Bronchial epithelial cell (primary cell): ENCODE measurements around the gene SLC4A9. TPM values are rescaled to one million over a fixed set of nuclear protein-coding genes. Genes with fewer than 3 reads are reported as not detected.

Experiments
- DNase-seq: peaks from one replicate; pipeline ENCODE4 v3.0.0-alpha.2; 2010; ENCODE audit warnings: low read depth
- FAIRE-seq: peaks from 2 replicates; lab custom pipeline; 2011; peaks lifted over from hg19 to GRCh38; lab: Jason Lieb, UNC
- H3K27me3 ChIP-seq: 2 replicates; pipeline ENCODE4 v1.5.1; 2011; ENCODE audit warnings: low read length; ENCODE audit not compliant: control insufficient read depth, insufficient read depth
- H3K36me3 ChIP-seq: 2 replicates; pipeline ENCODE4 v1.5.1; 2011; ENCODE audit warnings: low read length; ENCODE audit not compliant: control insufficient read depth, insufficient read depth
- H3K4me3 ChIP-seq: 2 replicates; pipeline ENCODE4 v1.5.1; 2011; ENCODE audit warnings: mild to moderate bottlenecking, low read depth, low read length, control low read depth
- total RNA-seq: library from RNA; depleted of rRNA; stranded (reverse); fragments of >200 nt; gene quantifications from 2 replicates; pipeline ENCODE4 v1.2.1, GENCODE V29; 2014
- TF ChIP-seq, protein P1 (sequence below): IDR thresholded peaks from 2 replicates; pipeline ENCODE4 v1.5.1; 2011; ENCODE audit warnings: mild to moderate bottlenecking, moderate library complexity, low read length, control low read depth, inconsistent platforms; ENCODE audit not compliant: insufficient read depth, severe bottlenecking

Gene SLC4A9
- total RNA-seq, 1 donor from 2014 or later, result not detected

DNA sequence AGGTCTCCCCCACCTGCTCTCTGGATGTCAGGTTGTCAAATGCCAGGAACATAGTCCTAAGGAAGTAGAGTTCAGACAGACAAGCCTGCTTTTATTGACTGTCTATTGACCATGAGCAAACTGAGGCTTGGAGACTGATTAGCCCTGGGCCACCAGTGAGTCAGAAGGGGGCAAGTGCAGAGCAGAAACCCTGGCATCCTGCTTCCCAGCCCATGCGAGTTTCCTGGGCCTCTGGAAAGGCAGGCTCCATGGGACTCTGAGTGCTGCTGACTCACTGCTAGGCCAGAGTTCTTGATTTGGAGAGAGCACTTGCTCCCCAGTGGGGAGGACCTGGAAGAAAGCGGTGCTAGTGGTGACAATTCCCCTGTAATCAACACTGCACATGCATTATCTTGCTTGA is 10.8 kb upstream of the SLC4A9 start:
- Histone ChIP-seq H3K27me3 (no peaks in the 10 kb centered on the region), H3K4me3 (no peak overlapping the region), H3K36me3 (peaks cover 4% of the 10 kb centered on the region)
- TF ChIP-seq, protein P1, sequence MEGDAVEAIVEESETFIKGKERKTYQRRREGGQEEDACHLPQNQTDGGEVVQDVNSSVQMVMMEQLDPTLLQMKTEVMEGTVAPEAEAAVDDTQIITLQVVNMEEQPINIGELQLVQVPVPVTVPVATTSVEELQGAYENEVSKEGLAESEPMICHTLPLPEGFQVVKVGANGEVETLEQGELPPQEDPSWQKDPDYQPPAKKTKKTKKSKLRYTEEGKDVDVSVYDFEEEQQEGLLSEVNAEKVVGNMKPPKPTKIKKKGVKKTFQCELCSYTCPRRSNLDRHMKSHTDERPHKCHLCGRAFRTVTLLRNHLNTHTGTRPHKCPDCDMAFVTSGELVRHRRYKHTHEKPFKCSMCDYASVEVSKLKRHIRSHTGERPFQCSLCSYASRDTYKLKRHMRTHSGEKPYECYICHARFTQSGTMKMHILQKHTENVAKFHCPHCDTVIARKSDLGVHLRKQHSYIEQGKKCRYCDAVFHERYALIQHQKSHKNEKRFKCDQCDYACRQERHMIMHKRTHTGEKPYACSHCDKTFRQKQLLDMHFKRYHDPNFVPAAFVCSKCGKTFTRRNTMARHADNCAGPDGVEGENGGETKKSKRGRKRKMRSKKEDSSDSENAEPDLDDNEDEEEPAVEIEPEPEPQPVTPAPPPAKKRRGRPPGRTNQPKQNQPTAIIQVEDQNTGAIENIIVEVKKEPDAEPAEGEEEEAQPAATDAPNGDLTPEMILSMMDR, result no peak
- DNase-seq (peak; percentile 90), FAIRE-seq (no peak)

DNA sequence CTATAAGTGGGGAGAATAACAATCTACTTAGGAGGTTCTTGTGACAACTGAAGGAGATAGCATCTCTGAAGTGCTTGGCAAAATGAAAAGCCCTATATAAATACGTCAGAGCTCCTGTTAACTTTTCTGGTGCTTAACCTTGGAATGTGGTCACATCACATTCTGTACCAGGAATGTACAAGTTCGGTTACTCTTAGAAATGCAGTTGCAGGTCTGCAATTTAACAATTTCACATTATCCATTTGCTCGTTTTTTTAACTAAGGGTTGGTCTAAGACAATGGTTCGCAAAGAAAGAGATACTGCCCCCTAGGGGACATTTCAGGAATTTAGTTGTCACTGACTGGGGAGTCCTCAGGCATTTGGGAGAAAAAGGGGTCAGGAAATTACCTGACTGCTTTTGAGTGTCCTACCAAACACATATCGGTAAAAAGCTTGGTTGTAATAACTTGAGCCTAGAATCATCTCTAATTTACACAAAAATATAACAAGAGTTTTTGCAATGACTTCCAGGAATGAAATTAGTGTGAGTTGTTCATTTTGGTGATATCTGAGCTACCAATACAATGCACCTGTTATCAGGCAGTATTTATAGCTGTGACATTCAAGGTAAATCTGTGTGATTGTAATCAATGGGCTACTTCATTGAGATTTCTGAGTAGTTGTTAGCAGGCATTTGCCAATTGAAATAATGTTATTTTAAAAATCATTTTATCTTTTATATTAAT is 8.2 kb upstream of the SLC4A9 start:
- H3K4me3 ChIP-seq, result no peak overlapping the region
- no peak for FAIRE-seq
- peaks cover 1% of the 10 kb centered on the region for H3K27me3 ChIP-seq
- DNase-seq, result peak; percentile 76
- no peaks in the 10 kb centered on the region for H3K36me3 ChIP-seq
- TF ChIP-seq, protein P1, result peak; percentile 63

DNA sequence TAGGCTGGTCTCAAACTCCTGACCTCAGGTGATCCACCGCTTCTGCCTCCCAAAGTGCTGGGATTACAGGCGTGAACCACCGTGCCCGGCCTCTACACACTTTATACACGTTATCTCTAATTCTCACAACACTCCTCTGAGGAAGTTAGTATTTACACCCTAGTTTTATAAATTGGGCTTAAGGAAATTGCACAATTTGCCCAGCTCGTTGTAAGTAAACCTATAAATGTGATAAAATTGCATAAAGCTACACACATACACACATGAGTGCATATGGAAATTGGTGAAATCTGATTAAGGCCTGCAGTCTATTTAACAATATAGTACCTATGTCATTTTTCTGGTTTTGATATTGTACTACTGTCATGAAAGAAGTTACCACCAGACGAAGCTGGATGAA is 4.4 kb upstream of the SLC4A9 start:
- FAIRE-seq, result no peak
- H3K36me3 ChIP-seq, result no peaks in the 10 kb centered on the region
- no peak overlapping the region for H3K4me3 ChIP-seq
- DNase-seq, result no peak
- TF ChIP-seq, protein P1, result no peak
- H3K27me3 ChIP-seq, result peaks cover 1% of the 10 kb centered on the region

DNA sequence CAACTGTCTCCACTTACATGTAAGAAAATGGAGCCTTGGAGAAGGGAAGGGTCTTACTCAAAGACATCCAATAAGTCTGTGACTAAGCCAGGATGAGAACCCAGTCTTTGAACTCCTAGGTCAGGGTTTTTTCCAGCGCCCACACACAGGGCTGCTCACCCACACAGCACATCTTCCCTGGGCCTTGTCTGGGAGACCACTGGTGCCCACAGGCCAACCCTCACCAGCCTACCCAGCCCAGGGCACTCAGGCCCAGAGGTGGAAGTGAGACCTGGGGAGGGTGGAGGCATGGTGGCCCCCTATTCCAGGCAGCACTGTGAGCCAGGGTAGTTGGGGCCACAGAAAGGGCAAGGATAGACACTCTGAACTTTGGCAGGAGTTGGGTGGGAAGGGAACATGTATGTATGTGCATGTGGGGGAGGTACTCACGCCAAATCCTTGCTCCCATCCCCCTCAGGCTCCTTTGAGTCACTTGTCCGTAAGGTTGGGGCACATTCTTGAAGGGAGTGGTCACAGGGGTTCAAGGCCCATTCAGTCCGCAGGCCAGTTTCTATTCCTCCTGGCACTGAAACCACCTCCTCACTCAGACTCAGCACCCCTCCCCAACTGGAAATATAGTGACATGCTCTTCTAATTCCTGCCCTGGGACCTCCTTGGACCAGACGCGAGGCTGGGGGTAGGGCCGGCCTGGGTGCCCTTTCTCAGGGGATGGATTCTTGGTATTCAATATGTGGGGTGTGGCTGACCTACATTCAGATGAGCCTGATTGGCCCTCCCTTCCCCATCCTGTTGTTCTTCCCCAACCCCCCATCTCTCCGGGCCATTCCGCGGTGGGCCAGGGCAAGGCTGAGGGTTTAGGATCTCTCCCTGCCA is 2.9 kb upstream of the SLC4A9 start:
- TF ChIP-seq, protein P1, result no peak
- DNase-seq, result no peak
- no peak overlapping the region for H3K4me3 ChIP-seq
- peaks cover 1% of the 10 kb centered on the region for H3K27me3 ChIP-seq
- no peaks in the 10 kb centered on the region for H3K36me3 ChIP-seq
- no peak for FAIRE-seq

DNA sequence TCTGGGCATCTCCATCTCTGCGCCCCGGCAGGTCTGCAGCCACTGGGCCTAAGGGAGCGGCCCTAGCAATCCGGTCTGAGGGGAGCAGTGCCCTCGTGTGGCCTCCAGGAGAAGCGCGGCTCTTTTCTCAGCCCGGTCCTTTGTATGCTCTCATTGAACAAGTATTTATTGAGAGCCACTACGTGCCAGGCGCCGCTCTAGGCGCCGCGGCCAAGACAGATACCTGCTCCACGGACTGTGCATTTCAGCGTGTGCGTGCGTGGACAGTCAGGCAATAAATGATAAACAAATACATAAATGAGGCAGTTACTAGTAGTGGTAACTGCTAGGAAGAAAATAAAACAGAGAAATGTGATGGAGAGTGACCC is 2.3 kb upstream of the SLC4A9 start:
- Histone ChIP-seq H3K27me3 (peaks cover 1% of the 10 kb centered on the region), H3K36me3 (no peaks in the 10 kb centered on the region), H3K4me3 (no peak overlapping the region)
- FAIRE-seq, result no peak
- DNase-seq, result peak; percentile 79
- TF ChIP-seq, protein P1, result peak; percentile 96
